Retina (tissue), 1 donor: ENCODE data around the gene OLFML1.

ENCODE experiments used
- DNase-seq: peaks from one replicate; pipeline ENCODE4 v3.0.0-alpha.2; 2016

OLFML1 gene

DNA sequence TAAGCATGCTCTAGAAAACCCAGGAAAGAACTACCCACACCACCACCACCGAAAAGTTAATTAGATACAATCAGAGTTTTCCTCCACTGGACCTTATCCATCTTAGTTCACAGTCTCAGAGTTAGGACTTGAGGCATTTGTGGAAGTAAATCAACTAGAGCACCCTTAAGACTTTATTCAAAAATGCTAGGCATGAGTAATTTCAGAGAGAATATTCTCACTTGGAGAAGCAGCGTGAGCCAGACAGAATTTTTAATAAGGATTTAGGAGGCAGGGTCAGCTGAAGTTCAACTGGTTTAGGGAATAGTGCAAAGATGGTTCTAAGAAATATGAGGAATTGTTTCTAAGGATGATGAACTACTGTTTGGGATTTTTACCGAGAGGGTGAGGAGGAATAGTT lies 1.2 kb upstream of the OLFML1 start:
- no peak for DNase-seq

DNA sequence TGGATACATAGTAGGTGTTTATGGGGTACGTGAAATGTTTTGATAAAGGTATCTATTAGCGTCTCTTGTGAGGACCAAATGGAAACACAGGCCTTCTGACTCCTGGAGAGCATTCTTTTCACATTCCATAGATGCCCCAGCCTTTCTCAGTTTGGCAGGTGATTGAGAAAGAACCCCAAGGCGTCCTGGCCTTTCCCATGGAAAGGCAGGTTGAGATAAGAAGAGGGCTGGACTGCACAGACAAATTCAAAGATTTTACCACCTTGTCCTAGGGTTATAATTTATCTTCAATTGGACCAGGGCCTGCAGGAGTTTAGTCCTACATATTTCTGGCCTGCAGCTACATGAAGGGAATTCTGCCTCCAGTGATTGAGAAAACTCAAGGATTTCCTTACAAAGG lies 661 bp upstream of the OLFML1 start:
- DNase-seq, result no peak

DNA sequence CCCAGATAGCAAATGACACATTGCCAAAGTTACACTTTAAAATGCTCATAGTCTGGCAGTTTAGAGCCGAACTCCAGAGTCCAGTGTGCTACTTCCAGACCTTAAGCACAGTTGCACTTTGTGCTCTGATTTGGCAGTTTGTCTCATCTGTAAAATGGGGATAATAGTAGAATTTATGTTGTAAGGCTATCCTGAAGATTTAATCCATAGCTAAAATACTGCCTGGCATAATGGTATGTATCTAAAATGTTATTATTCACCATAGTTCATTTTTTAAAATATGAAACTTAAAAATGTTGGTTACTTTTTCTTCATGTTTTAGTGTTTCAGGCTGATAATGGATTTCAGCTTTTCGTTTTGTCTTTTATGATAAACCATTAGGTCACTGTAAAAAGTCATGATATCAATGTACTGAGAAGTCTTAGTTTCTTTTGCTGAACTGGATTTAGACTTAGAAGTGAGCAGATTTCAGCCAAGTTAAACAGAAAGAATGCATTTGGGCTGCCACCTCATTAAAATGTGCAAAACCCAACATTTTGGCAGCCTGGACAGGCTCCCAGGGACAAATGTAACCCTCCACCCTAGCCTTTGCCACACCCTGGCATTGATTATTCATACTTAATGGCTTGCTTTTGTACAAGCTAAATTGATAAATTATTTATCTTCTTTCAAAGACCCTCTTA lies 933 bp downstream of the OLFML1 start:
- DNase-seq, result no peak

GRCh38 chr11:7486781-7487140 lies 1.5 kb downstream of the OLFML1 start:
- DNase-seq, result no peak

DNA sequence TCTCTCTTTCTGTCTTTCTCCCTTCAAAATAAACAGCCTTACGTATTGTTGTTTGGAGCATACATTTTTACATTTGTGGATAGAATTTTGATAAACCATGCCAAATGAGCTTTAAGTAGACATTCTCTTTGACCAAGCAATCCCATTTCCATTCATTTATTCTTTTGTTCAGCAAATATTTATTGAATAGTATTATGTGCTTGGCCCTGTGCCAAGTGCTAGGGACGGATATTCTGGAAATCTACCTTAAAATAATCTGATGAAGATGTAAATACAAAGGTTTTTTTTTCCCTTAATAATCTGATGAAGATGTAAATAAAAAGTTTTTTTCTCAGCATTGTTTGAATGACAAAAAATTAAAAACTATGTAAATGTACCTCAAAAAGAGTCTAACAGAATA lies 2.1 kb downstream of the OLFML1 start:
- no peak for DNase-seq

DNA sequence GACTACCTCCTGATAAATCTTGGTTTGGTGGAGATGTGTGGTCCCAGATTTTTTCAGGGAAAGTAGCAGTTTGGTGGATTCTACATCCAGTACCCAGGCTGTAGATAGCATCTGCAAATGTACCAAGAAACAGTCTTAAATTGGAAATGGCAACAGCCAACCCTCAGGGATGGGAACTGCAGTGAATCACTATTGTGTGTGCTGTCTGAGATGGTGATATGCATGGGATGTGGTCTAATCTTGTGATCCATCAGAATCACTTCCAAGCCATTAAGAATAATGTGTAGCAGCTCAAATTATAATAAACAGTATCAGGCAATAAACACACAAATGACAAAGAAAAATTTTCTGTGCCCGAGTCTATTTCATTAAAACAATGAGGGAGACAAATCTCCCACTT lies 3.4 kb downstream of the OLFML1 start:
- DNase-seq, result no peak

GRCh38 chr11:7489376-7489775 lies 4.1 kb downstream of the OLFML1 start:
- DNase-seq, result no peak

DNA sequence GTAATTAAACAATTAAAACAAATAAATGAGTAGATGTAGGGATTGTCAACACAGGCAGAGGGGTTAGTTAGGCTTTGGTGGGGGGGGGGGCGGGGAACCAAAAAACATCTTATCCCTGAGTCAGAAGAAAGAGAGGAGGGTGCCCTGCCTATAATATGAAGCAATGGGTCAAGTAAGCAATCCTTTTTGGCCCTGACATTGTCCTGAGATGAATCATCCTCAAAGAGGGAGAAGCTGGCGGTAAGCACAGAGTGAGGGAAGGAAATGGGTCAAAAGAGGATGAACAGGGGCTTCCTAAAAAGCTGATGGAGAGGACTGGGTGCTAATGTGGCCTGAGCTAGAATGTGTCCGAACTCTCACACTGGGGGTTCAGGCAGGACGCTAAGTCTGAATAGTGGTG lies 4.7 kb downstream of the OLFML1 start:
- DNase-seq, result no peak

DNA sequence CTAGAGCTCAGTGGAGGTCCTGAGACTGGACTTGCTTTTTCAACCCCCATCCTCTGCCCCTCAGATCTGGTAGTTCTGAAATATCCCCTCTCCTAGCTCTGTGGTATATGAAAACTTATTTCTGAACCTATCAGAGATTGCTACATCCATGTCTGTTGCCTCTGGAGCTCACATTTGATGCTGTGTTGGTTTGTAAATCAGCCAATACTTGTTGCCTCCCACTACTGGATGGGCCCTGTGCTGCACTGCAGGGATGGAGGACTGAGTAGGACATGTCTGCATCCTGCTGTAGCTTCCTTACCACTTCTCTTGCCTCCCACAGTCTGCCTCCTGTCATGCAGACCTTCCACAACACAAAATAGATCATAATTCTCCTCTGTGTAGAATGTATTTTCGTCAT lies 5.2 kb downstream of the OLFML1 start:
- DNase-seq, result no peak

DNA sequence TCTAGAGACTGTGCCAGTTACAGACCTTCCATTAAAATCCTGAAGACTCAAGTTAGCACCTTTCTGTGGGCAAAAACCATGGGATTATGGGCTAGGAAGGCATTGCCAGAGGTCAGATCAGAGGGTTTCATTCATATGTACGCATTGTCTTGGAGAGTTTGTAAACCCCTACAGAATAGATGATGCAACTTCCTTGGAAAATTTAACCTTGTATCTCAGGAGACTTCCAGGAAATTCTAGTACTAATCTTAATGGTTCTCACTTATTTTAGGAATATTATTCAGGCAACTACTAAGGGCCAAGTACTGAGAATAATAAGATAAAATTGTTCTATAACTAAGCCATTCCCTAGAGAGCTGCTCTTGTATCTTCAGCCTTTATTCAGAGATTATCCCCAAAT lies 6.9 kb downstream of the OLFML1 start:
- DNase-seq, result no peak

GRCh38 chr11:7493670-7494069 lies 8.4 kb downstream of the OLFML1 start:
- no peak for DNase-seq

DNA sequence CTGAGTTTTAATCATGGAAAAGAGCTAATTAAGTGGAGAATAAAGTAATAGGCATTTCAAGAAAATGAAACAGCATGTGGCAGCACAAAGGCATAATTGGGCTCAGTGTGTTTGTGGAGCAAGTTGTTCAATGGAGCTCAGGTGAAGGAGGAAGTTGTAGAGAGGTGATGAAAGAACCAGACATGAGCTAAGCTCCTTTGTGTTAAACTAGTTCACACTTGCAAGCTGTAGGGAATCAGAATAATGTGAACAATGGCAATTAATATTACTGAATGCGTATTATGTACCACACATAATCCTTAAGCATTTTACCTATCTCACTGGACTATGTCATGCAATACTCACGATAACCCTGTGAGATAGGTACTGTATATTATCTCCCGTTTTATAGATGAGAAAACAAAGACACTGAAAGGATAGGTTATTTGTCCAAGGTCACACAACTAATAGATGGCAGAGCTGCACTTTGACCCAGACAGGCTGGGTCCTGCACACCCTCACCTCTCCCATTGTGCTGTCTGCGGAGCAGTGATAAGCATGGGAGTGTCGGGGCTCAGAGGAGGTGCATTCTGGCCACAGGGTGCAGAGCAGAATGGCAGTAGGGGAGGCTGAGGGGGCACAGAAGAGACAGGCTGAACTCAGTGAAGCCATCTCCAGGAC lies 8.9 kb downstream of the OLFML1 start:
- DNase-seq, result no peak

DNA sequence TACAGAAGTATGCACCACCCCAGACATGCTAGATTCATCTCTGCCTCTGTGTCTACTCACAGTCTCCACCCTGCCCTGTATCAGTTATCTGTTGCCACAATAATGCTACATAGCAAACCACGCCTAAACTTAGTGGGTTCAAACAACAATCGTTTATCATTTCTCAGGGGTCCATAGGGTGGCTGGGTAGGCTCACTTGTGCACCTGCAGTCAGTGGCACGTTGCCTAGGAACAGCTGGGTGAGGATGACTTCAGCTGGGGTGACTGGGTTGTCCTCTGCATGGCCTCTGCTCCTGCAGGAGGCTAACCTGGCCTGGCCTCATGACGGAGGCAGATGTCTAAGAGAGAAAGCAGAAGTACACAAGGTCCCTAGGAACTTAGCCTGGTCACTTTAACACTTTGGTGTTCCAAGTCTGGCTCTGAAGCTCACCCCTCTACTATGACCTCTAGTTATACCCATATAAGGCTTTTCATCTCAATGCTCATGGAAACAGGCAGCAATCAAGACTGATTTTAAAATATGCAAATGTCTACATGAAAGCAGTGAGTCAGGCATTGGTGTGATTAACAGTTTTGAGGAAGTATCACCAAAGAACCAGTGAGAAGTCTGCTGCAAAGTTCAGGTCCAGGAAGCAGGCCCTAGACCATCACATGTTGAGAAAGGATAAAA lies 10.7 kb downstream of the OLFML1 start:
- no peak for DNase-seq

DNA sequence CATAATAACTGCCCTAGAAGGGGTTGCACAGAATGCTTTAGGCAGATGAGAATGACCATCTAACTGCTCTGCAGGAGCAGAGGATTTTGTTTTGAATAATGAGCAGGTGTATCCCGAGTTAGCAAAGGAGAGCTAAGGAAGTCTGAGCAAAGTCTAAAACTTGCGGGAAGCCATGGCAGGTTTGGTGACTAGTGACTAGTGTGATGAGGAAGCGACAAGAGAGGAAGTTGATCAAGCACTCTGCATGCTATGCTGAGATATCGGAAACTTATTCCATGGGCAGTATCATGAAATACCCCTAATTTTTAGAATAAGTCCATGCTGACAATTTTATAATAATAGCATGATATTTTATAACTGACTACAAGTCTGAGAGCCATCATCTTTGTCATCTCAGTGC lies 12.9 kb downstream of the OLFML1 start:
- DNase-seq, result no peak

GRCh38 chr11:7499081-7499480 lies 13.8 kb downstream of the OLFML1 start:
- no peak for DNase-seq

GRCh38 chr11:7500251-7500650 lies 14.9 kb downstream of the OLFML1 start:
- DNase-seq, result no peak

DNA sequence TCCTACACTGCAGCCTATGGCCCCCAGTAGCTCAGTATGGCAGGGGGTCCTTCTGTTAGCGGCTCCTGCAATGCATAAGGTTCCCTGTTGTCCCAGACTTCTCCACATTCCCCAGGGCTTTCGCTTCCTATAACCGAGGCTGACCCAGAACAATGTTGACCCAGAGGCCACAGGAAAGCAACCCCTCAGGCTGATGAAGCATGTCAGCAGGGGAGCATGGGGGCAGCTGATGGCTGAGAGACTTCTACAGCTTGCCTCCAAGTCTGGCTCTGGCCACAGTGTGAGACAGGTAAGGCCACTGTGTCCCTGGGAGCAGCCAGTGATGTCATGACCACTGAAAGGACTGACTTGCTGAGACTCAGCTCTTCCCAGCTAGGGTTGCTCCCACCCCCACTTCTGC lies 15.9 kb downstream of the OLFML1 start:
- DNase-seq, result no peak

DNA sequence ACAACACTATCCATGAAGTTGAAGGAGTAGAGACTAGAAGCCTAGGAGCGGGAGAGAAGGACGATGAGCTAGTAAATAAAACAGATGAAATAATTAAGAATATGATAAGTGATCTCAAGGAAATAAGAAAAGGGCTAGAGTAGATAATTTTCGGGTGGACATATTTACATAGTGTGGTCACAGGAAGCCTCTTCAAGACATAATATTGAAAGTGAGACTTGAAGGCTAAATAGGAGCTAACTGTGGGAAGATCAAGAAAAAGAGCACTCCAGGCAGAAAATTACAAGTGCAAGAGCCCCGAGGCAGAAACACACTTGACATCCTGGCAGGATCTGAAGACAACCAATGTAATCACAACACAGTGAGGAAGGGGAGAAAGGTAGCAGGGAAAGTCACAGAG lies 16.6 kb downstream of the OLFML1 start:
- DNase-seq, result no peak

DNA sequence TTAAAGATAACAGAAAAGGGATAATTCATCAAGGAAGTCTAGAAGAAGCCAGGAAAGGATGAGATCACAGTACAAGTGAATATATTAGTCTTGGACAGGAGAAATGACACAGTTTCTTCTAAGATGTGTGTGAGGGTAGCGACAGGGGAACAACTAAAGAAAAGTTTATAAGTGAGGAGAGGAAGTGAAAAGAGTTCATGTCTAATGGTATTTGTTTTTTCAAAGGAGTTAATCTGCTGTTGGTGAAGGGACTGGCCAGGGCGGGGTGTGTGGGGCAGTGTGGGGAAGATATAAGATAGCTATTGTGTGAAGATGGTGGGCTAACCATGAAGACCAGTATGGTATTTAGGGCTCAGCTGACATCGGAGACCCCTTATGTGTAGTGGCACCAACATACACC lies 20.9 kb downstream of the OLFML1 start:
- DNase-seq, result no peak

DNA sequence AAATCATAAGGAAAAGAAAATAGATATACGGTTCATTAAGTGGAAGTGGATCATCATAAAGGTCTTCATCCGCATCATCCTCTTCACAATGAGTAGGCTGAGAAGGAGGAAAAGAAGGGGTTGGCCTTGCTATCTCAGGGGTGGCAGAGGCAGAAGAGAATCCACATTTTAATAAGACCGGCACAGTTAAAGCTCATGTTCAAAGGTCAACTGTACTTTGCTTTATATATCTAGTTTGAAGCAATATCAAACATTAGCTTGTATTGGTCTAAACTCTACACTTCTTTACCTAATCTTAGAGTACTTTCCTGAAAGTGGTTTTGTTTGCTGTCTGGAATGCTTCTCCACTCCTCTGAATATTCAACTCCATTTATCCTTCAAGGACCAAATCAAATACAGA lies 22.8 kb downstream of the OLFML1 start:
- DNase-seq, result no peak

- DNase-seq, result no peak
These were observed 24.7 kb downstream of the OLFML1 start for GRCh38 chr11:7509966-7510365.

DNA sequence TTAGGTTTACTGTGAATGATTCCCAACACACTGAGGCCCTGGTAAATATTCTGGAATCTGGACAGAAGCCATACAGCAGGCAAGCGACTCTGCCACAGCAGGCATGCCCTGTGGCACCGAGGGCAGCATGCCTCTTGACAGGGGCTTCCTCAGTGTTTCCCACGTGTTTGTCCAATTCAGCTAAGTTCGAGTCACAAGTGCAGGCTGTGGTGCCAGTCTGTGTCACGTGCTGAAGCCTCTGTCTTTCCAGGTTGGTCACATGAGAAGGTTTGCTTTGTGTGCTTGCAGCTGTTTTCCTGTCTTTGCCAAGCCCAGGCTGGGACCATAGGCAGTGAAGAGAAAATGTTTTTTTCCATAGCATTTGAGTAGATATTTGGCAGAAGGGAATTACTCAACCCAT lies 26.1 kb downstream of the OLFML1 start:
- no peak for DNase-seq

DNA sequence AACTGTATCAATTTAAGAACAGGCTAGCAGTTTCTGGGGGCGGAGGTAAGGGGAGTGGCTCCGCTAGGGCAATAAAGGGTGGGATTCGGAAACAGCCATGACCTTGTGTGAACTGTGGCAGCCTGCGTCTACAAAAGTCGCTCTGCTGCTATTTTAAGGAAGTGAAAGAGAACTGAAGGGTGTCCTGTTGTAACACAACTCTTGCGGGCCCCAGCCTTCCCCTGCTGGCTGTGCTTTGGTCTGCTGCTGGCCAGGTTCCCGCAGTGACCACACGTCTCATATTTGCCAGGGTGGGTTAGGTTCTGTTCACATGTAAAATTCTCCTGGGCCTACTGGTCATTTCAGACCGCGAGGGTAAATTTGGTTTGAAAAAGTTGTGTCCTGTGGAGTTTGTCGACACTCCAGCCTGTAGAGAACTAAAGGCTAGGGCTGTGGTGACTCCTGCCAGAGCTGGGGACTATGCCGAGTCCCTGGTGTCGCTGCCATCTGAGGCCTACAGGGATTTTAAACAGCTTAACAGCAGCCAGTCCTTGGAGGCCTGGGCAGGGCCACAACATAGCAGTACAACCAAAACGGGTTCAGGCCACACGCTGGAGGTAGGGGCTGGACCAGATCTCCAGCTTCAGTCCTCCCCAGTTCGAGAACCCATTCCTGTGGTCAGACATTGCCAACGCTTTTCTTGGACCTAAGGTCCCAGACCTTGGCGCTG lies 27.4 kb downstream of the OLFML1 start:
- DNase-seq, result no peak
